Kidney tubule cell (primary cell): Measurements from ENCODE around the gene TMEM59L.
A peak's percentile ranks its signal among the peaks of the same experiment; 100 is the strongest.

Experiments
- DNase-seq: peaks from one replicate; pipeline ENCODE4 v3.0.0-alpha.2; 2018; ENCODE audit warnings: low spot score

TMEM59L gene

GRCh38 chr19:18659281-18660050, 46.8 kb downstream of the TMEM59L start:
- DNase-seq: no peak

- DNase-seq: peak; percentile 28
These were observed 47.6 kb downstream of the TMEM59L start for GRCh38 chr19:18660051-18660910.

DNA sequence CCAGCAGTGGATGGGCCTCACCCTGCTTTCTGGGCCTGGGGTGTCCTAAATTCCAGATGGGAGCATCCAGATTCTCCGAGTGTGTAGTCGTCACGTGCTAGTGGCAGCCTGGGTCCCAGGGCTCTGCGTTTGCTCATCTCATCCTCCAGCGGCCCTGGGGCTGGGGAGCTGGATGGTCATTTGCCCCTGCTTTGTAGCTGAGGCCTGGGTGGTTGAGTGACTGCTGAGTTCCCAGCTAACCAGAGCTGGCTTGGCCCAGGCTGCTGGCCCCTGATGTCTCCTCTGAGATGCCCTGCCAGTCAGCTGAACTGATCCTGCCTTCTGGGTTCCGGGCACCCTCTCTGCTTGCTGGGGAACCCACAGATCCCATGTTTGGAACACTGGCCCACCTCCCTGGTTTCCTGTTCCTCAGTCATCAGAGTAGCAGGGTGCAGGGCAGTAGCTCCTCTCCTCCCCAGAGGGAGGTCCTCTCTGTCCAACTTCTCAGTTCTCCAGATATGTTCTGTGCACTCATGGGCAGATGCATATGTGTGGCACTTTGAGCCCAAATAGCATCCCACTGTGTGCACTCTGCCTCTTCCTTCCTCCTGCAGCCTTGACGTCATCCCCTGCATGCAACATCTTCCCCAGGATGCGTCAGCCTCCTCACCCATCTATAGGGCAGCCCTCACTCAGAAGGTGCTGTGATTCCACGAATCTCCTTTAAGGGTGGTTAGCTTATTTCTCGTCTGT, 48.4 kb downstream of the TMEM59L start:
- DNase-seq: no peak

DNA sequence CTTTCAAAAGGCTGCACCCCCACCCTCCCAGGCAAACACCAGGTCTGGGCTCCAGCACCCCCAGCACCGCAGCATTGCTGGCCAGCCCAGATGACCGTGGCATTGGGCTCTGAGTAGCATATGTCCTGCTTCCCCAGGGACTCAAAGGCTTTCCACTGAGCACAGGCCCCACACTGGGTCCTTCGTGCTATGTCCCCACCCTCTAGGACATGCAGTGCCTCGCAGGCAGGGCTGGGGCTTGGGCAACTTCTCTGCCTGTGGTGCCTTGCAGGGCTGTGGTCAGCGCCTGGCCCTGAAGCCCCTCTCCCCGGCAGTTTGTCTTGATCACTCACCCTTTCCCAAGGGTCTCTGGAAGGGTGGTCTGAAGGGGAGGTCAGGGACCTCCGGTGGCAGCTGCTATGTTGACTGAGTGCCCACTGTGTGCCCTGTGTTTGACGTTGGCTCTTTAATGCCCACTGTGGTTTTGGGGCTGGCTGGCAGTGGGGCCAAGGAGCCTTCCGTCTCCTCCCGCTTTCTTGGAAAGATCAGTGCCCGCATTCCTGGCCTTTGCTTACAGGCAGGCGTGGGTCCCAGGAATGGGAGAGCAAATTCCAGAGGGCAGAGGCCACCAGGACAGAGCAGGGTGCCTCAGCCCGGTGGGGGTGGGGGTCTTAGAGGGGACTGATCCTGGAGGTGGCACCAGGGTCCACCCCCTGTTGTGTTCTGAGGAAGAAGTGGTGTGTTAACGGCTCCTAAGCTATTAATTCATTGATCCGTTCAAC, 50.5 kb downstream of the TMEM59L start:
- DNase-seq: no peak

- no peak for DNase-seq
These were observed 51.4 kb downstream of the TMEM59L start for GRCh38 chr19:18663940-18664530.

GRCh38 chr19:18665771-18666202, 53.1 kb downstream of the TMEM59L start:
- DNase-seq: no peak

DNA sequence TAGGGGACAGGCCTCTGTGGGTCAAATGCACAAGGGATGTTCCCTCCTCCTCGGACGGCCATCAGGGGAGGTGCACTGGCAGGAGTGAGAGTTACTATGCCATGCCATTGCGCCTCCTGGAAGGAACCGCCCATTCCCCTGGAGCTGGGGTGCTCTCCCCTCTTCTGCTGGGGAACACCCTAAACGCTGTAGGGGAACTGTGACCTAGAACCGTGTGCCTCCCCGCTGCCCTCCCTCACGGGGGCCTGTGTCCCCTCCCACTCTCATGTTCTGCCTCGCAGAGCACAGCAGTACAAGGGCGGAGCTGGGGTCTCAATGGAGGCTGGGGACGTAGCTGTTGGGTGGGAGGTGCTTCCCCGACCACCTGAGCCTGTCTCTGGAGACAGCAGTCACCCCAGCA, 53.6 kb downstream of the TMEM59L start:
- no peak for DNase-seq

DNA sequence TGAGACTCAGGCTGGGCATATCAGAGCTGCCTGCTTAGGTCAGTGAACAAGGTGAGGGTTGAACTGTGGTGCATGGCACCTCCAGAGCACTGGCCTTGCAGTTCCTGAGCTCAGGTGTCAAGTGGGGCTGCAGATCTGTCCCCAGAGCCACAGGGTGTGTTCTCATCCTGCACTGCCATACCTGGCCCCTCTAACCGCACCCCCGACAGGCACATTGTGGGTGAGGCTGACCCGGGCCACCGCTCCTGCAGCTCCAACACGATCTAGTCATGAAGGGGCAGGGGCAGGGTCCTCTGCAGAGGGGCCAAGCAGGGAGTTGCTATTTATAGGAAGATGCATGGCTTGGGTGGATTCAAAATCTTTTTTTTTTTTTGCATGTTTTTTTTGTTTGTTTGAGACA, 54.1 kb downstream of the TMEM59L start:
- DNase-seq: no peak

DNA sequence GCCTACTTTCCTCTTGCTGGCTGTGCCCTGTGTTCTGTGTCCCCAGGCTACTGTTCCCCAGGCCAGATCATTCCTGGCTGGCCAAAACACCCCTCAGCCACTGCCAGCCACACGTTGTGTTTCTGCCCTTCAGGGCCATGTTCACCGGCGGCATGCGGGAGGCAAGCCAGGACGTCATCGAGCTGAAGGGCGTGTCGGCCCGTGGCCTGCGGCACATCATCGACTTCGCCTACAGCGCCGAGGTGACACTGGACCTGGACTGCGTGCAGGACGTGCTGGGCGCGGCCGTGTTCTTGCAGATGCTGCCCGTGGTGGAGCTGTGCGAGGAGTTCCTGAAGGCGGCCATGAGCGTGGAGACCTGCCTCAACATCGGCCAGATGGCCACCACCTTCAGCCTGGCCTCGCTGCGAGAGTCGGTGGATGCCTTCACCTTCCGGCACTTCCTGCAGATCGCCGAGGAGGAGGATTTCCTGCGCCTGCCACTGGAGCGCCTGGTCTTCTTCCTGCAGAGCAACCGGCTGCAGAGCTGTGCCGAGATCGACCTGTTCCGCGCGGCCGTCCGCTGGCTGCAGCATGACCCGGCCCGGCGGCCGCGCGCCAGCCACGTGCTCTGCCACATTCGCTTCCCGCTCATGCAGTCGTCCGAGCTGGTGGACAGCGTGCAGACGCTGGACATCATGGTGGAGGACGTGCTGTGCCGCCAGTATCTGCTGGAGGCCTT, 55.0 kb downstream of the TMEM59L start:
- no peak for DNase-seq

GRCh38 chr19:18668252-18668631, 55.6 kb downstream of the TMEM59L start:
- DNase-seq: no peak

GRCh38 chr19:18668744-18669523, 56.3 kb downstream of the TMEM59L start:
- no peak for DNase-seq

DNA sequence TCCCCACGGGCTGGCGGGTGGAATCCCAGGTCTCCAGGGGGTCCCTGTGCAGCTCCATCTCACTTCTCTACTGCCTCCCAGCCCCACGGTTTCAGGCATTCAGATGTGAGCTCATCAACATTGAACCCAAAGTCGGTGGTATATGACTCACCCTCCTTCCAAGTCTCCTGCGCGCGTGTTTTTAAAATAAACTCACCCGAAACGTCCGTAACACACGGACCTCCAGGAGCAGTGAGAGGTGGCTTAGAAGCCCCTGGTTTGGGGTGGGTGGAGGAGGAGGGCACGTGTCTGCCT, 56.8 kb downstream of the TMEM59L start:
- DNase-seq: no peak

DNA sequence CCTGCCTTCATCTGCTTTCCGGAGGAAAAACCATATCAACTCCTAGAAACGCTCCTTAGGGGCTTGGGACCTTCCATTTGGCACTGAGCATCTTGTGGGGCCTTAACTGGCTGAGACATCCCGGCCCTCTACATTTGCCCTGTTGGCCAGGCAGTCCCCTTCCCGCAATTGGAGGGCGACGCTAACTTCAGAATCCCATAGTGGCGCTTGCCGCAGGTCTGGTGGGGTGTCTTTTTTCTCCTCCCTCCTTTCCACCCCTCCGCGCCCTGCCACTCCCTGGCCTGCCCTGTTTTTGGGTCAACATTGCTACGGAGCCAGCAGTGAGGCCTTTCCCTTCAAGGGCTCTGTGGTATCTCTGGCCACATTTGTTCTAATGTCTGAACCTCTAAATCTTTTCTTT, 57.2 kb downstream of the TMEM59L start:
- DNase-seq: no peak

DNA sequence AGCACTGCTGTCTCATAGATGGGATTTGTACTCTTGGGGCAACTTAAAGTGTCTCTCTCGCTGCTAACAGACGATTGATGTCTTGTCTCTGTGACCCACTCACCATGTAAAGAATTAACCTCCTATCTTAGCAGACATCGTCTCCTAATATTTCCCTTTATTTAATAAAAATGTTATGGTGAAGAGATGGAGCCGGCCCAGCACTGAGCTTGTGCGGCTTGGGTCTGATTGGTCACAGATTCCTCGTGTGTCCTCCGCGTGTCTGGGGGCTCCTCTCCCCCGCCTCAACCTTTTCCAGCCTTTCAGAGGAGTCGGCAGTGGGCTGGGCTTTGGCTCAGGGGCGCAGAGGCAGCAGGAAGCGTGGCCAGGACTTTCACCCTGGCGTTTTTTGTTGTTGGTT, 57.6 kb downstream of the TMEM59L start:
- no peak for DNase-seq
